ENCODE results near the gene SS18L1.

DNA sequence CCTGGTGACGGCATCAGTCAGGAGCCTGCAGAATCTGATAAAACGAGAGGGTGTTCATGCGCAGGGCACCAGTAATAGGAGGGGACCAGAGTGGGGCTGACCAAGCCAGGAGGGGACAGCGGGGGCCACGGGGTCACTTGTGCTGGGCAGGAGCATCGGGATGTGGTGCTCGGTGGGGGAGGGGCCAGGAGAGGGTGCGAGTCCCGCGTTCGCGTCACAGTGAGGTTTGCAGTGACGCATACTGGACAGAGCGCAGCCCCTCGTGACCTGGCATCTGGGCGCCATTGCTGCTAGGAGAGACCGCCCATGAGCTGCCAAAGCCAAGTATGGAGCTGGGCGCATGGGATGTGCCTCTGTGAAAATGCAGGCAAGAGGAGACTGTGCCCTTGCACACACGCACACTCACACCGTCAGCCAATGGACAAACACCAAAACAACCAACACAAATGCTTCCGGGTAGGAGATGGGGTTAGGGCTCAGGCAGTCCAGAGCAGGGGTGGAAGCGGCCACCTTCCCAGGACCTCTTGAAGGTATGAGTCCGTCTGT lies 25.4 kb downstream of the SS18L1 start:
- TF ChIP-seq SMC3 (IDR thresholded peaks at IDR 0.05; ENCODE audit: borderline replicate concordance, low read length) (no peak), MXI1 (IDR thresholded peaks at IDR 0.05; ENCODE audit: low read depth, low read length) (no peak), POLR2AphosphoS5 (IDR thresholded peaks at IDR 0.05; ENCODE audit: low read length) (no peak), TAF1 (IDR thresholded peaks at IDR 0.05; ENCODE audit: borderline replicate concordance, low read depth, low read length) (no peak), ZNF384 (IDR thresholded peaks at IDR 0.05; ENCODE audit: borderline replicate concordance, low read depth, low read length) (no peak)
- TF ChIP-seq, protein P1, sequence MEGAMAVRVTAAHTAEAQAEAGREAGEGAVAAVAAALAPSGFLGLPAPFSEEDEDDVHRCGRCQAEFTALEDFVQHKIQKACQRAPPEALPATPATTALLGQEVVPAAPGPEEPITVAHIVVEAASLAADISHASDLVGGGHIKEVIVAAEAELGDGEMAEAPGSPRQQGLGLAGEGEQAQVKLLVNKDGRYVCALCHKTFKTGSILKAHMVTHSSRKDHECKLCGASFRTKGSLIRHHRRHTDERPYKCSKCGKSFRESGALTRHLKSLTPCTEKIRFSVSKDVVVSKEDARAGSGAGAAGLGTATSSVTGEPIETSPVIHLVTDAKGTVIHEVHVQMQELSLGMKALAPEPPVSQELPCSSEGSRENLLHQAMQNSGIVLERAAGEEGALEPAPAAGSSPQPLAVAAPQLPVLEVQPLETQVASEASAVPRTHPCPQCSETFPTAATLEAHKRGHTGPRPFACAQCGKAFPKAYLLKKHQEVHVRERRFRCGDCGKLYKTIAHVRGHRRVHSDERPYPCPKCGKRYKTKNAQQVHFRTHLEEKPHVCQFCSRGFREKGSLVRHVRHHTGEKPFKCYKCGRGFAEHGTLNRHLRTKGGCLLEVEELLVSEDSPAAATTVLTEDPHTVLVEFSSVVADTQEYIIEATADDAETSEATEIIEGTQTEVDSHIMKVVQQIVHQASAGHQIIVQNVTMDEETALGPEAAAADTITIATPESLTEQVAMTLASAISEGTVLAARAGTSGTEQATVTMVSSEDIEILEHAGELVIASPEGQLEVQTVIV (IDR thresholded peaks at IDR 0.05; ENCODE audit: borderline replicate concordance, partially characterized antibody) = no peak
- TF ChIP-seq, protein P2, sequence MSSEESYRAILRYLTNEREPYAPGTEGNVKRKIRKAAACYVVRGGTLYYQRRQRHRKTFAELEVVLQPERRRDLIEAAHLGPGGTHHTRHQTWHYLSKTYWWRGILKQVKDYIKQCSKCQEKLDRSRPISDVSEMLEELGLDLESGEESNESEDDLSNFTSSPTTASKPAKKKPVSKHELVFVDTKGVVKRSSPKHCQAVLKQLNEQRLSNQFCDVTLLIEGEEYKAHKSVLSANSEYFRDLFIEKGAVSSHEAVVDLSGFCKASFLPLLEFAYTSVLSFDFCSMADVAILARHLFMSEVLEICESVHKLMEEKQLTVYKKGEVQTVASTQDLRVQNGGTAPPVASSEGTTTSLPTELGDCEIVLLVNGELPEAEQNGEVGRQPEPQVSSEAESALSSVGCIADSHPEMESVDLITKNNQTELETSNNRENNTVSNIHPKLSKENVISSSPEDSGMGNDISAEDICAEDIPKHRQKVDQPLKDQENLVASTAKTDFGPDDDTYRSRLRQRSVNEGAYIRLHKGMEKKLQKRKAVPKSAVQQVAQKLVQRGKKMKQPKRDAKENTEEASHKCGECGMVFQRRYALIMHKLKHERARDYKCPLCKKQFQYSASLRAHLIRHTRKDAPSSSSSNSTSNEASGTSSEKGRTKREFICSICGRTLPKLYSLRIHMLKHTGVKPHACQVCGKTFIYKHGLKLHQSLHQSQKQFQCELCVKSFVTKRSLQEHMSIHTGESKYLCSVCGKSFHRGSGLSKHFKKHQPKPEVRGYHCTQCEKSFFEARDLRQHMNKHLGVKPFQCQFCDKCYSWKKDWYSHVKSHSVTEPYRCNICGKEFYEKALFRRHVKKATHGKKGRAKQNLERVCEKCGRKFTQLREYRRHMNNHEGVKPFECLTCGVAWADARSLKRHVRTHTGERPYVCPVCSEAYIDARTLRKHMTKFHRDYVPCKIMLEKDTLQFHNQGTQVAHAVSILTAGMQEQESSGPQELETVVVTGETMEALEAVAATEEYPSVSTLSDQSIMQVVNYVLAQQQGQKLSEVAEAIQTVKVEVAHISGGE (CRISPR knock-in tag; IDR thresholded peaks at IDR 0.05) = no peak
- TF ChIP-seq, protein P3, sequence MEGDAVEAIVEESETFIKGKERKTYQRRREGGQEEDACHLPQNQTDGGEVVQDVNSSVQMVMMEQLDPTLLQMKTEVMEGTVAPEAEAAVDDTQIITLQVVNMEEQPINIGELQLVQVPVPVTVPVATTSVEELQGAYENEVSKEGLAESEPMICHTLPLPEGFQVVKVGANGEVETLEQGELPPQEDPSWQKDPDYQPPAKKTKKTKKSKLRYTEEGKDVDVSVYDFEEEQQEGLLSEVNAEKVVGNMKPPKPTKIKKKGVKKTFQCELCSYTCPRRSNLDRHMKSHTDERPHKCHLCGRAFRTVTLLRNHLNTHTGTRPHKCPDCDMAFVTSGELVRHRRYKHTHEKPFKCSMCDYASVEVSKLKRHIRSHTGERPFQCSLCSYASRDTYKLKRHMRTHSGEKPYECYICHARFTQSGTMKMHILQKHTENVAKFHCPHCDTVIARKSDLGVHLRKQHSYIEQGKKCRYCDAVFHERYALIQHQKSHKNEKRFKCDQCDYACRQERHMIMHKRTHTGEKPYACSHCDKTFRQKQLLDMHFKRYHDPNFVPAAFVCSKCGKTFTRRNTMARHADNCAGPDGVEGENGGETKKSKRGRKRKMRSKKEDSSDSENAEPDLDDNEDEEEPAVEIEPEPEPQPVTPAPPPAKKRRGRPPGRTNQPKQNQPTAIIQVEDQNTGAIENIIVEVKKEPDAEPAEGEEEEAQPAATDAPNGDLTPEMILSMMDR (IDR thresholded peaks at IDR 0.05 in 2 of 3, conservative IDR thresholded peaks at IDR 0.05 in 1 of 3; ENCODE audit: control insufficient read depth in 2 of 3, extremely low read depth in 1 of 3, insufficient read depth in 1 of 3, low read depth in 3 of 3, low read length in 3 of 3) = no peak
